ENCODE results near the gene FAF1.
"Not testable (repeated sequence)": the region's sequence is repeated elsewhere in the genome, so short reads cannot be mapped to it uniquely, and the experiment has no call there.

The FAF1 gene

GRCh38 chr1:50959913-50960844 is at the start of gene FAF1:
TSS of gene FAF1 (minus strand) at chr1:50960267. CDS start at chr1:50959811, 456 bp downstream.
- peak; percentile 98 for DNase-seq

- DNase-seq: no peak
Observed at GRCh38 chr1:51009381-51009780, 49.3 kb upstream of the FAF1 start.

- not testable (repeated sequence) for DNase-seq
Observed at GRCh38 chr1:51005549-51005948, 45.5 kb upstream of the FAF1 start.

- DNase-seq: no peak
Observed at GRCh38 chr1:51002516-51002915, 42.4 kb upstream of the FAF1 start.

GRCh38 chr1:51000651-51001050 is 40.6 kb upstream of the FAF1 start:
- DNase-seq: no peak

- no peak for DNase-seq
Observed at GRCh38 chr1:51000160-51000559, 40.1 kb upstream of the FAF1 start.

GRCh38 chr1:50999375-50999774 is 39.3 kb upstream of the FAF1 start:
- DNase-seq: not testable (repeated sequence)

GRCh38 chr1:50996083-50996482 is 36.0 kb upstream of the FAF1 start:
- DNase-seq: no peak

- no peak for DNase-seq
Observed at GRCh38 chr1:50995651-50996050, 35.6 kb upstream of the FAF1 start.

- no peak for DNase-seq
Observed at GRCh38 chr1:50994997-50995396, 34.9 kb upstream of the FAF1 start.

- DNase-seq: no peak
Observed at GRCh38 chr1:50993645-50994044, 33.6 kb upstream of the FAF1 start.

GRCh38 chr1:50992532-50993318 is 32.7 kb upstream of the FAF1 start:
- DNase-seq: no peak

GRCh38 chr1:50989694-50990093 is 29.6 kb upstream of the FAF1 start:
- no peak for DNase-seq

- no peak for DNase-seq
Observed at GRCh38 chr1:50986653-50987052, 26.6 kb upstream of the FAF1 start.

- DNase-seq: no peak
Observed at GRCh38 chr1:50985094-50985493, 25.0 kb upstream of the FAF1 start.

- DNase-seq: no peak
Observed at GRCh38 chr1:50983219-50983802, 23.2 kb upstream of the FAF1 start.

- DNase-seq: no peak
Observed at GRCh38 chr1:50982611-50983010, 22.5 kb upstream of the FAF1 start.

GRCh38 chr1:50981741-50982140 is 21.7 kb upstream of the FAF1 start:
- DNase-seq: no peak

GRCh38 chr1:50980505-50980904 is 20.4 kb upstream of the FAF1 start:
- no peak for DNase-seq

- DNase-seq: no peak
Observed at GRCh38 chr1:50979937-50980336, 19.9 kb upstream of the FAF1 start.

- DNase-seq: peak; percentile 45
Observed at GRCh38 chr1:50978852-50979781, 19.1 kb upstream of the FAF1 start.

GRCh38 chr1:50978144-50978851 is 18.2 kb upstream of the FAF1 start:
- peak; percentile 62 for DNase-seq
